HG03439 (cell line): Measurements from ENCODE around the gene HOXC11.

Source experiments
- ATAC-seq: cut with Tn5 transposase; IDR thresholded peaks from one replicate; pipeline ENCODE4 v1.9.1; 2021; ENCODE audit warnings: mild to moderate bottlenecking, moderate library complexity; ENCODE audit not compliant: unreplicated experiment

The HOXC11 gene

DNA sequence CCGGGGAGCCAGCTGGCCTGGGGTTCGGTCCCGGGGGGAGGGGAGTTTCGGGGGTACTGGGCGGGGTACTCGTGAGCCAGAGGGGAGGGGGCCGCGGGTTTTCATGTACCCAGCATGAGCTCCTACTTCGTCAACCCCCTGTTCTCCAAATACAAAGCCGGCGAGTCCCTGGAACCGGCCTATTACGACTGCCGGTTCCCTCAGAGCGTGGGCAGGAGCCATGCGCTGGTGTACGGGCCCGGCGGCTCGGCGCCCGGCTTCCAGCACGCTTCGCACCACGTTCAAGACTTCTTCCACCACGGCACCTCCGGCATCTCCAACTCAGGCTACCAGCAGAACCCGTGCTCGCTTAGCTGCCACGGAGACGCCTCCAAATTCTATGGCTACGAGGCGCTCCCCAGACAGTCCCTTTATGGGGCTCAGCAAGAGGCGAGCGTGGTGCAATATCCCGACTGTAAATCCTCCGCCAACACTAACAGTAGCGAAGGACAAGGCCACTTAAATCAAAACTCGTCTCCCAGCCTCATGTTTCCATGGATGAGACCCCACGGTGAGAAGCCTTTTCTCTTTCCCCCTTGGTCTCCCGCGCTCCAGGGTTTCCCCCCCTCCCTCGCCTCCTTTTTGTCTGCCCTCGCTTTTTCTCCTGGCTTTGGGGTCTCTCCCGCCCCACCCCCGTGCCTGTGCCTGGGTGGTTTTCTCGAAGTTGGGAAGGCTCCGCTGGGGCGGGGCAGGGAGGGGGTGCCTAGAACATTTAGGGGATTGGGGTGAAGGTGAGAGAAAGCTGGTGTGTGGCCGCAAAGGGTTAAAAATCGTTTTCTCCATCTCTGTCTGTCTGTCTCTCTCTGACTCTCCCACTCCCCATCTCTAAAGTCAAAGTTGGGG is 36.5 kb downstream of the HOXC11 start:
- ATAC-seq: no peak

DNA sequence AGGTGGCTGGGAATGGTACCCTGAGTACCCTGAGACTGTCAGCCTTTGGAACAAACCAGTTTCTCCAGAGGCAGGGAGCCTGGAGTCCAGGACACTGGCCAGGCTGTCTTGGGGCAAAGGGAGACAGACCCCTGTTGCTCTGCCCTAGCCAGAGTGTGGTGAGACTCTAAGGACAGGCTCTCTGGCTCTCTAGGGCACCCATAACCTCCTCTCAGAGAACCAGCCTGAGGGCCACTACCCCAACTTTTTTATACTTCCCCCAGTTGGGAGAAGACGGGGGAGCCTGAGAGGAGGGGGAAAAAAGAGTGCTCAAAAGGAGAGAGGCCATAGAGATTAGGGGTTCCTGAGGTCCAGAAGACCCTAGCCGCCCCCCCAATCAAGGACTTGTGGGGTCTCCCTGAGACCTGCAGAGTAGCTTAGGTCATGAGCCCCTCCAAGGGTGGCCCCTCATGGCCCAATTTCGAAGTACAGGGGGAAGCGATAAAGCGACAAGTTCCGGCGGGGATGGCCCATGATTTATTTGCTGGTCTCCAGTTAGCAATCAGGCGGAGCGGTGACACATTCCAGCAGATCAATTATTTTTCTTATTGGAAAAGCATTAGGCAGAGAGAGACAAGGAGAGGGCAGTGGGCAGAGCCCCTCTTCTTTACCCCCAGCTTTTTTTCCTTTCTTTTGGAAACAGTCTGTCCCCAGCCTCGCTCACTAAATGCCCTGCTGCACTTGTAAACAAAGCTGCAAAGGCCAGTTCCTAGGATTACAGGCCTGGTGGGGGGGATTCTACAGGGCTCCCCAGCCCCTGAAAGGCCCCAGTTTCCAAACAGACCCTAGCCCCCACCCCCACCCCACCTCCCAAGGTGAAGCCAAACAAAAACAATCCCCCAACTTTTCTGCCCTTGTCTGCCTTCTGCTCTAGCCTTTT is 37.4 kb downstream of the HOXC11 start:
- ATAC-seq: no peak

DNA sequence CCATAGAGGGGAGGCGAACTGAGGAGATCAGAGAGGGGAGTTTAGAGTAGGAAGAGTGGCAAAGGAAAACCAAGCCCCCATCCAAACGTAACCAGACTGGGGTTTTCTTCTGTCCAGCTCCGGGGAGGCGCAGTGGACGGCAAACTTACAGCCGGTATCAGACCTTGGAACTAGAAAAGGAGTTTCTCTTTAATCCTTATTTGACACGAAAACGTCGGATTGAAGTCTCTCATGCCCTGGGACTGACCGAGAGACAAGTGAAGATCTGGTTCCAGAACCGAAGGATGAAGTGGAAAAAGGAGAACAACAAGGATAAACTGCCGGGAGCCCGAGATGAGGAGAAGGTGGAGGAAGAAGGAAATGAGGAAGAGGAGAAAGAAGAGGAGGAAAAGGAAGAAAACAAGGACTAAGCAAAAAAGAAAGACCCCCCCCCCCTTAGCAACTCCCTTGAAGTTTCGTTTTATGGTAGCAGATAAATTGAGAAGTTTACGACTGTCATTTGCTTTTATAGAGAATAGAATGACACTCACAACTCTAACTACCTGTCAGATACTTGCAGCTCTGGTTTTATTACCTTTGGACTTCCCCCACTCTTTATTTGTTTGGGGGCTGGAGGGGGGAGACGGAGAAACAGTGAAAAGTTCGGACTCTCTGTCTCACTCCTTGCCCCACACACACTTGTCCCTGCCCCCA is 38.2 kb downstream of the HOXC11 start:
- ATAC-seq: no peak

GRCh38 chr12:54011665-54012532 is 39.0 kb downstream of the HOXC11 start:
- ATAC-seq: no peak

DNA sequence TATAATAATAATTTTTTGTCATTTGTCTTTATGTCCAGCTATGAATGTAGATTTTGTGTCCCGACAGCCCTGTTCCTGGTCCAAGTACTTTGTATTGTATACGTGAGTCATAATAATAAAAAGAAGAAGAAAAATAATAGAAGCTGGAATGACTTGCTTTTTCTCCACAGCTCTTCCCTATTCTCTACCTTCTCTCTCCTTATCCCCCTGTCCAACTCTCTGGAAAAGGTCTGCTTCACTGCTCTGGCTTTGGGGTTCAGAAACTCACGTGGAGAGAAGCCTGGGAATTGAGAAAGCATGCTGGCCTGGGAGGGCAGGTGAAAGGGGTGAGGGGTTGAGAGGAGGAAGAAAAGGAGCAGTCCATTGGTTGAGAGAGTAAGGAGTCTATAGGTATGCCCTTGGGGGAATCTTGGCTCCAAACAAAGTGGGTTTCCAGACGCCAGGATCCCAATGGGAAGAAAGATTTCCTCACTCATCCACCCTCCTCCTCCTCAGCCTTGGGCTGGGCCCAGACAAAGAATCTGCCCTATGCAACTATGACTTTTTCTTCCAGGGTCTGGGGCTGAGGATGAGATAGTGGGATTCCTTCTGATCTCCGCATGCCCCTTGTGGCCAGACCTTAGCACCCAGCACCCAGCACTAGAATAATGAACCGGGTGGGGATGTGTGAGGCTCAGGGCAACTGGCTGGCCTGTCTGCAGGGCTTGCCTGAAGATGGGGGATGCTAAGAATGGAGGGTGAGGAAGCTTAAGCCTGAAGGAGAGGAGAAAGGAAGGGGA is 39.9 kb downstream of the HOXC11 start:
- no peak for ATAC-seq

DNA sequence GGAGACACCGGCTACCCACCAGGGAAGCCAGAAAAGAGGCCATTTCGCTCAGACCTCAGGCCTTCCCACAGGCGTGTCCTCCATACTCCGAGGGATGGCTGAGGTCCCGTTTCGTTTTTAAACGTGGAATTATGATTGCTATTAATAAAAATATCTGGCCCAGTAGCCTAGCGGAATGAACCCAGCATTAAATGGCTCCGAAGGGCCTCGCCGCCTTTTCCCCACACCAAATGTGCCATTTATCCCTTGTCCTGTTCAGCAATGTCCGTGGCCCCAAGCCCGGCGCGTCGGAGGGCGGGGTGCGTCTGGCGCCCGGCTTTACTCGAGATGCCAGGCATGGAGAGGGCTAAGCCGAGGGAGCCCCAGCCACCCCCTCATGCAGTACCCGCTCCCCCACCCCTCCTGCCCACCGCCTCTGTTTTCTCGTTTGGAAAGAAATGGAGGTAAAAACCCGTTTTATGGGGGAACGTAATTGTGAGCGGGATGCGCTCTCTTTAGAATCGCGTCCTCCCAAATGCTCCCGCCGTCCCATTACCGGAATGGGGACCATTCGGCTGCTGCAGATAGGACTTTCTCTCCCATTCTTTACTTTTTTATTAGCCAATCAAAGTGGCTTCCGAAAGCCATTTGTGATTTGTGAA is 41.6 kb downstream of the HOXC11 start:
- ATAC-seq: no peak

DNA sequence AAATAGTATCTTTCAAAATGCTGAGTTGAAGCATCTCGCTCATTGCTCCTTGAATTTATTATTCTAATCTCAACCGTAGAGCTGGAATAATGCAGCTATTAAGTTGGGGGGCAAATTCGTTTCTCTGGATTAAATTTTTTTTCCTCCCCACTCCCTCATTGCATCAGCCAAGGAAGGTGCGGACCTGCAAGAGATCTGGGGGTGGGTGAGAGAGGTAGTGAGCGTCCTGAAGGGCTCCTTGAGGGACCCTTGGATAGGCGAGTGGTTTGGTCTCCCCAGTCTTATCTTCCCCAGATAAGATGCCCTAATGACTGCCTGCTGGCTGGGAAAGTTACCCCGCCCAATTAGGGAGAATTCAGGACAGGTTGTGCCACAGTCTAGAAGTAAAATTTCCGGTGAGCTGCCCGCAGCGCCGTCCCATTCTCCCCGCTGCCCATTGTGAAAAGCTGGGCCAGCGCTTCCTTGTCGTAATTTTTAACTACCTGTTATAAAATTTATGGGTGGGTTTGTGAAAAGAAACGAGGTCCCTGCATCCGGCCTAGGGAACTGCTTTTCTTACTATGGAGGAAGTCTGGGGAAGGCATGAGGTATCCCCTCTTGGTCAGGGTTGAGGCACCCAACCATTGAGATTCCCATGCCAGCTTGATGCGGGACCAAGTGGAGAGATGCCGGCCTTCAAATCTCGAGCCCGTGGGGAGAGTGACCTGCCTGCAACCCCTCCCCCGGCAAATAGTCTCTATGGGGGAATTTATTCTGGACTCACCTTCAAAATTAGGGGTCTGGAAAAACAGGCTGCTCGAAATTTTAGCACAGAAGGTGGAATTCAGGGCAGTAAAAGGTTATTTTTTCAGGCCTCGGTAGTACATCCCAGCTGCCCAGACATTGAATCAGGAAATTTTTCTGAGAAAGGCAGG is 42.3 kb downstream of the HOXC11 start:
- ATAC-seq: no peak

DNA sequence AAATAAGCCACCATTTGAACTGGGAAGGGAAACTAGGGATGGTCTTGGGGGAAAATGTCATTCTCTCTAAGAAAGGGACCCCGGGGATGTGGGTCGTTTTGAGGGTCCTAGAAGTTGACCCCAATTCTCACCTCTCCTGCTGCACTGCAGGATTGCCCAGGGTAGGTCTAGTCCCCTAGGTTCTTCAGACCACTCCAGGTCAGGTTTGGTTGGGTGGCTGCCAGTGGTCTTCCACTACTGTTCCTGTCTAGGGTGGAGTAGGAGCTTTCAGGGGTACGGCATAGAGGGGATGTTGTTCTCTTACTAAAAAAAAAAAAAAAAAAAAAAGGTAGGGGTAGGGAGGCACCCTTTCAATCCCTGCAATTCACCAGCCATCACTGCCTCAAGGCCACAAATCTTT is 43.1 kb downstream of the HOXC11 start:
- no peak for ATAC-seq

- ATAC-seq: no peak
Observed at GRCh38 chr12:54016478-54016964, 43.6 kb downstream of the HOXC11 start.

- peak; percentile 30 for ATAC-seq
Observed at GRCh38 chr12:54017027-54017788, 44.3 kb downstream of the HOXC11 start.

- peak; percentile 73 for ATAC-seq
Observed at GRCh38 chr12:54017878-54018467, 45.0 kb downstream of the HOXC11 start.

DNA sequence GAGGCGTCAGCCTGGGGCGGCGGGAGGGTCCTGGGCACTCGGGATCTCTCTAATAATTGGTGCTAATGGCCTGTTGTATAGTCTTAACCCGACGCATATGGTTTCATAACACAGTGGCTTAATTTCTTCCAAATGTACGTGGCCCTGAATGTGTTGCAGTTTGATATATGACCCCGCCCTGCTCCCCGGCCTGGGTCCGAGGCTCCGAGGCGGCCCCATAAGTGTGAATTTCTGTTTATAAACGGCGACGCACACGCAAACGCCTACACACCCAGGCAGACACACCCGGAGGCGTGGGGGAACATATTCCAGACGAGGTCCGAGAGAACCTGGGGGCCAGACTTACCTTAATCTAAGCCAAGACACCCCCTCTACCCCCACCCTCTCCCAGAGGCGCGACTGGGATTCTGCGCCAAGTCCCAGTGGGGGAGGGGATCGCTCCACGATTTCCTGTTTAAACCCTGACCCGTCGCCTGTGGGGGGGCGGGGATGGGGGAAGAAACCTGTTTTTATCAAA is 45.6 kb downstream of the HOXC11 start:
- ATAC-seq: no peak

GRCh38 chr12:54019091-54019811 is 46.3 kb downstream of the HOXC11 start:
- no peak for ATAC-seq

GRCh38 chr12:54019924-54020590 is 47.1 kb downstream of the HOXC11 start:
- no peak for ATAC-seq
